HG03103 (cell line): ENCODE data around the gene TGDS.

Experiments used
- ATAC-seq: cut with Tn5 transposase; IDR thresholded peaks from one replicate; pipeline ENCODE4 v1.9.1; 2021; ENCODE audit warnings: low read depth; ENCODE audit not compliant: unreplicated experiment

Gene TGDS

GRCh38 chr13:94601446-94602431, 5.8 kb upstream of the TGDS start, which contains the start of gene GPR180:
Gene GPR180 (plus strand): TSS chr13:94601857. CDS start chr13:94601928, 71 bp downstream.
- ATAC-seq = peak; percentile 99

GRCh38 chr13:94599877-94600276, 3.9 kb upstream of the TGDS start:
- no peak for ATAC-seq

- no peak for ATAC-seq
Measured at GRCh38 chr13:94598281-94598680, 2.3 kb upstream of the TGDS start.

GRCh38 chr13:94596575-94596971, 621 bp upstream of the TGDS start:
- ATAC-seq = no peak

GRCh38 chr13:94595001-94595949, 677 bp downstream of the TGDS start:
- peak; percentile 31 for ATAC-seq

GRCh38 chr13:94590744-94591143, 5.2 kb downstream of the TGDS start:
- ATAC-seq = no peak

GRCh38 chr13:94588541-94588940, 7.4 kb downstream of the TGDS start:
- ATAC-seq = no peak

DNA sequence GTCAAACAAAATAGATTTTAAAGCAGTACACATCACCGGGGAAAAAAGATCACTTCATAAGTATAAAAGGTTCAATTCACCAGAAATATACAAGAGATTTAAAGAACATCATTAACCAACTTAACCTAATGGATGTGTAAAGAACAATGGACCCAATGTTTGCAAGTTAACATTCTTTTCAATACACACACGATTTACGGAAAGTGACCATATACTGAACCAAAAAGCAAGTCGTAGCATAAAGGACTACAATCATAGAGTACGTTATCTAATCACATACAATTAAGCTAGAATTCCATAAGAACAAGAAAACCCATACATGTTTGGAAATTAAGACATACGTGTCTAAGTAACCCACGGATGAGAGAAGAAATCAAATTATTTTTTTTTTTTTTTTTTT, 9.6 kb downstream of the TGDS start:
- no peak for ATAC-seq

DNA sequence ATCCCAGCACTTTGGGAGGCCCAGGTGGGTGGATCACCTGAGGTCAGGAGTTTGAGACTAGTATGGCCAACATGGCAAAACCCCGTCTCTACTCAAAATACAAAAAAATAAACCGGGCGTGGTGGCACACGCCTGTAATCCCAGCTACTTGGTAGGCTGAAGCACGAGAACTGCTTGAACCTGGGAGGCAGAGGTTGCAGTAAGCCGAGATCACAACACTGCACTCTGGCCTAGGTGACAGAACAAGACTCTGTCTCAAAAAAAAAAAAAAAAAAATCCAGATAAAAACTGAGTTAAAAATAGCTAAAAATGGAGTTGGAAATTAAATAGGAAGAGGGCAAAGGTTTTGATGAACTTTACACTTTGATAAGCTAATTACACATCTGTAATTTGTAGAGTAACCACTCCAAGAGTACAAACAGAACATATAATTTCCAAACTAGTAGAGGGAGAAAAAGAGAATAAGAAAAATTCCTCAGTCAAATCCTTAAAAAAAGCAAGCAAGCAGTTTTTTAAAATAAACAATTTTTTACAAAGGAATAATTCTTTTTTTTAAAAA, 10.3 kb downstream of the TGDS start:
- no peak for ATAC-seq

DNA sequence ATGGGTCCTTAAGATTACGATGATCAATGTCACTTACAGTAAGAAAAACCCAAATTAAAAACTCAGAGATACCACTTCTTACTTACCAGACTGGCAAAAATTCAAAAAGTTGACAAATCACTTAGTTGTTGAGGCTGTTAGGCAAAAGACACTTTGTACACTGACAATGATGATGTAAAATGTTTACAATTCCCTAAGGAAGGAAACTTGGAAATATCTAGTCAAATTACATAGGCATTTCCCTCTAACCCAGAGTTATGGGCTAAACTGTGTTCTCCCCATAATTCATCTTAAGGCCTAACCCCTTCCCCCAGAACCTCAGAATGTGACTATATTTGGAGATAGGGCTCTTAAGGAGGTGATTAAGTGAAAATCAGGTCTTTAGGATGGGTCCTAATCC, 12.0 kb downstream of the TGDS start:
- no peak for ATAC-seq

GRCh38 chr13:94579063-94579462, 16.9 kb downstream of the TGDS start:
- no peak for ATAC-seq

GRCh38 chr13:94569615-94570014, 26.3 kb downstream of the TGDS start:
- ATAC-seq = no peak

DNA sequence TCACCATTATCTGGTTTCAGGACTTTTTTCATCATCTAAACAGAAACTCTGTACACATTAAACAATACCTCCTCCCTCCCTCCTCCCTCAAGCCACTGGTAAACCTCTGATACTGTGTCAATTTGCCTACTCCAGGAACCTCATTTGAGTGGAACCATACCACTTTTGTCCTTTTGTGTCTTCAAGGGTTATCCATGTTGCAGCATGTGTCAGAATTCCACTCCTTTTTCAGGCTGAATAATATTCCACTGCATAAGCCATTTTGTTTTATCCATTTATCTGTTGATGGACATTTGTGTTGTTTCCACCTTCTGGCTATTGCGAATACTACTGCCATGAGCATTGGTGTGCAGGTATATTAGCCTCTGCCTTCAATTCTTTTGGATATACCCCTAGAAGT, 27.5 kb downstream of the TGDS start:
- no peak for ATAC-seq

DNA sequence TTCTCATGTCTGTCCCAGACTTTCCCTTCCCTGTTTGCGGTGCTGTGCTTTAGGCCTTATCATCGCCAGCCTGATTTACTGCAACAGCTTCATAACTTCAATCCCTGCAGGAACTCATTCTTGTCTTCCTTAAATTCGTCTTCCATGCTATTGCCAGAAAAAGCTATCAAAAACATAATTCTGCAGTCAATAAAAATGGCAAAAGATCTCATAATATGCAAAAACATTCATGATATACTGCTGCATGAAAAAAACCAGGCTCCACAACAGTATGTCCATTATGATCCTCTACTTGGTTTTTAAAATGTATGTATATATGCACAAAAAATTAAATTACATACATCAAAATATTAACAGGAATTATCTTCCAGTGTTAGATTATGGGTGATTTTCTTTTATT, 28.4 kb downstream of the TGDS start:
- no peak for ATAC-seq

DNA sequence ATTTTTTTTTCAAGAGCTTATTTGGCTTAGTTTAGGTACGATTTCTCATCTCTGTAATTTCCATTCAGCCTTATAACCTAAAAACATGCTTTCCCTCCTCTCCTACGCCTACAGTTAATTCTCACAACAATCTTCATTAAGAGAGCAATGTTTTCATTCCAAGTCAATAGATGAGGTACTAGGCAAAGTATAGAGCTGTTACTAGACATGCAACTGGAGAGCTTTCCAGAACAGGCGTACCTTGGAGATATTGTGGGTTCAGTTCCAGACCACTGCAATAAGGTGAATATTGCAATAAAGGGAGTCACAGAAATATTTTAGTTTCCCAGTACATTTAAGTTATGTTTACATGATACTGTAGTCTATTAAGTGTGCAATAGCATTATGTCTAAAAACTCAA, 34.8 kb downstream of the TGDS start:
- no peak for ATAC-seq

- ATAC-seq = no peak
Measured at GRCh38 chr13:94560116-94560515, 35.8 kb downstream of the TGDS start.

GRCh38 chr13:94559222-94559795, 36.6 kb downstream of the TGDS start:
- ATAC-seq = no peak

DNA sequence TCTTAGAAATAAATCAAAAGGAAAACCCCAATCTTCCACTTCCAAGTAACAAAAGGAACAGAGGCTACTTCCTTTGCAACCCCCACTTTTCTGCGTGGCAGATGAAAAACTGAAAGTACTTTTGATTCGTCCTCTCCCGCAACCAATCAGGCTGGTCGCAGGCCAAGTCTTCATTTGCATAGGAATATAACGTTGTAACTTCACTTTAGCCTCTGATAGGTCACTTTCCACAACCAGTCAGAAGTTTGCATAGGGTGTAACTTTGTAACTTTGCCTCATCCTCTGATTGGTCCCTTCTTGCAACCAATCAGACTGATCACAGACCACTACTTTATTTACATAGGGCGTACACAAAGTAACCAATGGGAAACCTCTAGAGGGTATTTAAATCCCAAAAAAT, 37.2 kb downstream of the TGDS start:
- ATAC-seq = no peak

DNA sequence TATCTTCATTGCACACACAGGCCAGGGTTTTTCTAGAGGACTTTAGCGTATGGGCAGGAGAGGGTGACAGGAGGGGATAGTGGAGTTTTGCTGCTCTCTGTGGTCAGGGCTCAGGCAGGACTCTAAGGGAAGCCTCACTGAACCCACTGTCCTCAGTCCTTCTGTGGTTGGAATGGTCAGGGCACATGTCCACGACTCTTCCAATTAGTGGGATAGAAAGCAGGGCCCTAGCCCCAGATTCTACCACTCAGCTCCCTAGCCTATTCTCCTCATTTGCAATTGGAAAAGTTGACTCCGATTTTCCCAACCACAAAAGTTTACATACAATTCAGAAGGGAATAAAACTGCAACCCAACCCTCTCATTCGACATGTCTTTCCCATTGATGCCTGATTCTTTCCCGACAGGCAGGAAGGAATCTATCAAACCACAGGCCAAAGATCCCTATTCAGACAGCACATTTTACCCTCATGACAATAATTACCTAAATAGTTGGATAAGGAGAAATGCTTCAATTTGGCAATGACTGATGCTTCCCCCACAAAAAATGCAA, 38.2 kb downstream of the TGDS start:
- no peak for ATAC-seq

GRCh38 chr13:94556621-94557020, 39.3 kb downstream of the TGDS start:
- no peak for ATAC-seq
